IMR-90 (cell line): ENCODE results near the gene MOCOS.

Source experiments
- FOS ChIP-seq: fragments of 150-350 bp; IDR thresholded peaks from 2 replicates; pipeline ENCODE4 v1.6.1; 2016; ENCODE audit warnings: low read depth, low read length
- NFE2L2 ChIP-seq: fragments of 150-350 bp; IDR thresholded peaks from 2 replicates; pipeline ENCODE4 v1.6.1; 2016; ENCODE audit warnings: low read depth, mild to moderate bottlenecking, low read length
- POLR2A ChIP-seq: IDR thresholded peaks from 2 replicates; pipeline ENCODE4 v1.6.1; 2012; ENCODE audit warnings: mild to moderate bottlenecking, low read depth, low read length
- SMC3 ChIP-seq: fragments of 150-350 bp; IDR thresholded peaks from 2 replicates; pipeline ENCODE4 v1.6.1; 2016; ENCODE audit warnings: low read depth, mild to moderate bottlenecking, antibody characterized with exemption, low read length, moderate library complexity
- TF ChIP-seq, protein P1 (sequence below): conservative IDR thresholded peaks from 2 replicates; pipeline ENCODE4 v1.5.1; 2012; ENCODE audit warnings: mild to moderate bottlenecking, low read depth, low read length, improper control_type of control experiment

DNA sequence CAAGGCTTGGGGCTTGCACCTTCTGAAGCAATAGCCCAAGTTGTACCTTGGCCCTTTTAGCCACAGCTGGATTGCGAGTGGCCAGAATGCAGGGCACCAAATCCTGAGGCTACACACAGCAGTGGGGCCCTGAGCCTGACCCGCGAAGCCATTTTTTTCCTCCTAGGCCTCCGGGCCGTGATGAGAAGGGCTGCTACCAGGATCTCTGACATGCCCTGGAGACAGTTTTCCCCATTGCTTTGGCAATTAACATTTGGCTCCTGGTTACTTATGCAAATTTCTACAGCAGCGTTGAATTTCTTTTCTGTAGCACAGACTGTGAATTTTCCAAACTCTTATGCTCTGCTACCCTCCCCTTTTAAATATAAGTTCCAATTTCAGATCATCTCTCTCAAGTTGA is 54.5 kb downstream of the MOCOS start:
- TF ChIP-seq, protein P1, sequence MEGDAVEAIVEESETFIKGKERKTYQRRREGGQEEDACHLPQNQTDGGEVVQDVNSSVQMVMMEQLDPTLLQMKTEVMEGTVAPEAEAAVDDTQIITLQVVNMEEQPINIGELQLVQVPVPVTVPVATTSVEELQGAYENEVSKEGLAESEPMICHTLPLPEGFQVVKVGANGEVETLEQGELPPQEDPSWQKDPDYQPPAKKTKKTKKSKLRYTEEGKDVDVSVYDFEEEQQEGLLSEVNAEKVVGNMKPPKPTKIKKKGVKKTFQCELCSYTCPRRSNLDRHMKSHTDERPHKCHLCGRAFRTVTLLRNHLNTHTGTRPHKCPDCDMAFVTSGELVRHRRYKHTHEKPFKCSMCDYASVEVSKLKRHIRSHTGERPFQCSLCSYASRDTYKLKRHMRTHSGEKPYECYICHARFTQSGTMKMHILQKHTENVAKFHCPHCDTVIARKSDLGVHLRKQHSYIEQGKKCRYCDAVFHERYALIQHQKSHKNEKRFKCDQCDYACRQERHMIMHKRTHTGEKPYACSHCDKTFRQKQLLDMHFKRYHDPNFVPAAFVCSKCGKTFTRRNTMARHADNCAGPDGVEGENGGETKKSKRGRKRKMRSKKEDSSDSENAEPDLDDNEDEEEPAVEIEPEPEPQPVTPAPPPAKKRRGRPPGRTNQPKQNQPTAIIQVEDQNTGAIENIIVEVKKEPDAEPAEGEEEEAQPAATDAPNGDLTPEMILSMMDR: no peak
- TF ChIP-seq POLR2A (no peak), NFE2L2 (no peak), FOS (no peak), SMC3 (no peak)
